ENCODE results near the gene BTNL9. TPM values are rescaled to one million over a fixed set of nuclear protein-coding genes. Genes with fewer than 3 reads are reported as not detected.

Gene BTNL9
- total and polyA plus RNA-seq, 2 of the 13 experiments (the other 11 are each of a cell fraction or from before 2014, with no cell fraction given): 0.13 TPM; not detected in 1

- Histone ChIP-seq H3K27ac (ENCODE audit: extremely low read length, insufficient read depth, low read length) (no peak overlapping the region), H3K4me1 (ENCODE audit: insufficient read depth, low read length) (no peaks in the 10 kb centered on the region), H3K36me3 (replicated peaks in 1 of 2; ENCODE audit: control insufficient read depth in 1 of 2, insufficient read depth in 2 of 2, low read length in 2 of 2) (no peaks in the 10 kb centered on the region), H4K20me1 (ENCODE audit: insufficient read depth, low read length) (no peaks in the 10 kb centered on the region), H3K9ac (ENCODE audit: insufficient read depth, low read depth, low read length) (no peak overlapping the region), H3K4me2 (ENCODE audit: low read depth, low read length) (peak overlapping the region; percentile 68), H2AFZ (ENCODE audit: low read length) (no peak overlapping the region), H3K79me2 (ENCODE audit: insufficient read depth, low read length) (no peaks in the 10 kb centered on the region), H3K9me3 (ENCODE audit: low read length) (no peaks in the 10 kb centered on the region), H3K4me3 (replicated peaks in 1 of 3; ENCODE audit: insufficient read depth in 1 of 3, low read depth in 2 of 3, low read length in 3 of 3) (peak overlapping the region in 1 of 3 experiments; percentile 57; a peak in 2 of 6 replicates), H3K27me3 (ENCODE audit: control insufficient read depth in 1 of 2, insufficient read depth in 2 of 2, low read length in 2 of 2) (peaks cover 10 to 75% of the 10 kb centered on the region in 2 experiments)
- intact Hi-C loops (cut with micrococcal nuclease; ENCODE audit: unreplicated experiment): no loop called here
- POLR2A ChIA-PET: no interaction called here
- no peak for ATAC-seq
- DNase-seq (ENCODE audit: low spot score): no peak
- CTCF ChIA-PET (ENCODE audit: low intra/inter-chr PET ratio, low total read pairs): no interaction called here
- FAIRE-seq: no peak
- TF ChIP-seq ZNF747 (CRISPR knock-in tag; IDR thresholded peaks at IDR 0.05; ENCODE audit: borderline replicate concordance) (no peak), SIN3A (IDR thresholded peaks at IDR 0.05; ENCODE audit: borderline replicate concordance, low read depth, low read length) (no peak), ZBTB20 (CRISPR knock-in tag; IDR thresholded peaks at IDR 0.05; ENCODE audit: borderline replicate concordance, low read depth) (no peak), ZNF670 (CRISPR knock-in tag; IDR thresholded peaks at IDR 0.05; ENCODE audit: borderline replicate concordance) (no peak), NR0B2 (CRISPR knock-in tag; IDR thresholded peaks at IDR 0.05) (no peak), ARNTL (CRISPR knock-in tag; IDR thresholded peaks at IDR 0.05) (no peak), ZNF276 (CRISPR knock-in tag; IDR thresholded peaks at IDR 0.05; ENCODE audit: low read depth) (no peak), HNF1B (CRISPR knock-in tag; IDR thresholded peaks at IDR 0.05) (no peak), KDM3A (CRISPR knock-in tag; IDR thresholded peaks at IDR 0.05; ENCODE audit: low read depth) (no peak), ZNF33A (CRISPR knock-in tag; IDR thresholded peaks at IDR 0.05; ENCODE audit: borderline replicate concordance) (no peak), ZNF564 (CRISPR knock-in tag; IDR thresholded peaks at IDR 0.05) (no peak)
- BruUV-seq (replicated peaks): no TSS peak
- in situ Hi-C loops (cut with HindIII; ENCODE audit: extremely low pct_ligation_motif_present, low pct_unique_long_range_greater_than_20kb): no loop called here
- WGBS (ENCODE audit: low lambda C conversion rate): 73% methylated on average over 28 of the region's 45 CpGs
Measured at GRCh38 chr5:181053488-181054121, 13.5 kb downstream of the BTNL9 start.
